ENCODE results near the gene LSAMP. TPM values are rescaled to one million over a fixed set of nuclear protein-coding genes. Genes with fewer than 3 reads are reported as not detected.
"Not testable (repeated sequence)": the region's sequence is repeated elsewhere in the genome, so short reads cannot be mapped to it uniquely, and the experiment has no call there.

Gene LSAMP
- total RNA-seq, 1 donor from 2014 or later = 16.4 TPM

DNA sequence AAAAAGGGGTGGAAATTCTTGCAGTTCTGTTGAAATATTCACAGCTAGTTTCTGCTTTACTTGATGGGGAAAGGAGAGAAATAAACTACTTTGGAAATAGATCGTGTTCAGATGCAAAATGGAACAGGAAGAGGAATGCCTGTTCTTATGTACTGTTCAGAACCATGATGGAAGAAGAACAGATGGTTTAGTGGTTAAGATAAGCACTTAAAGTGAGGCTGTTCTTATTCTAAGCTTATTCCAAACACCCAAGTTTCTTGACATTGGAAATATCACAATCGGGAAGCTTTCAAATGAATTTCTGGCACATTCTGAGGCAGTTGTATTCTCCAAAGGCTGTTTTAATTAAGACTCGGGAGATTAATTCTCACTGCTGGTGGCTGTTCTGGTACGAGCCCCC lies 228.5 kb downstream of the LSAMP start:
- FAIRE-seq = no peak

DNA sequence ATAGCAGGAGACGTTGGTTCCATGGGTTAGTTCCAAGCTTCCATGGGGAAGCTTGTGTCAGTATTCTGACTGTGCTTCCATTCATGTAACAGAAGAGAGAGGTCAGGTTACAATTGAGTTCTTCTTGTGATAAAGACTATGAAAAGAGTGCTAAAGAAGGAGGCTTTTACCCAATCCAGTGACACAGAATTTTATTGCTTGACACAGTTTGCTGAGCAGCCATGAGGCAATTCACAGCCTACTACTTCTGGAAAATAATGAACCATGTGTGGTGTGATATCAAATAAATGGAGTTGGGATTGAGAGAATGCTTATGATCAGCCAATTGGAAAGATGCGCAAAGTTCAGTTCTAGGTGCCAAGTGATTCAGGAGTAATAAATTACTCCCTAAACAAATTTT lies 233.4 kb downstream of the LSAMP start:
- Mint-ChIP-seq H3K4me3 (ENCODE audit: unreplicated experiment) (no peak overlapping the region), H3K27ac (ENCODE audit: unreplicated experiment) (no peak overlapping the region), H3K36me3 (ENCODE audit: low read depth, unreplicated experiment) (peaks cover 4% of the 10 kb centered on the region), H3K9me3 (ENCODE audit: unreplicated experiment) (no peaks in the 10 kb centered on the region), H3K27me3 (ENCODE audit: low read depth, unreplicated experiment) (no peaks in the 10 kb centered on the region), H3K4me1 (ENCODE audit: low read depth, unreplicated experiment) (no peaks in the 10 kb centered on the region)
- no peaks in the 10 kb centered on the region for H3K27me3 ChIP-seq (ENCODE audit: insufficient read depth, low read length)
- FAIRE-seq (no peak), DNase-seq (ENCODE audit: low read depth) (no peak)
- no peaks in the 10 kb centered on the region for H3K9me3 ChIP-seq (ENCODE audit: insufficient read depth, low read depth, low read length)
- H3K36me3 ChIP-seq (ENCODE audit: insufficient read depth, low read length) = no peaks in the 10 kb centered on the region
- no peaks in the 10 kb centered on the region for H3K79me2 ChIP-seq (ENCODE audit: insufficient read depth, low read length)
- TF ChIP-seq, protein P1, sequence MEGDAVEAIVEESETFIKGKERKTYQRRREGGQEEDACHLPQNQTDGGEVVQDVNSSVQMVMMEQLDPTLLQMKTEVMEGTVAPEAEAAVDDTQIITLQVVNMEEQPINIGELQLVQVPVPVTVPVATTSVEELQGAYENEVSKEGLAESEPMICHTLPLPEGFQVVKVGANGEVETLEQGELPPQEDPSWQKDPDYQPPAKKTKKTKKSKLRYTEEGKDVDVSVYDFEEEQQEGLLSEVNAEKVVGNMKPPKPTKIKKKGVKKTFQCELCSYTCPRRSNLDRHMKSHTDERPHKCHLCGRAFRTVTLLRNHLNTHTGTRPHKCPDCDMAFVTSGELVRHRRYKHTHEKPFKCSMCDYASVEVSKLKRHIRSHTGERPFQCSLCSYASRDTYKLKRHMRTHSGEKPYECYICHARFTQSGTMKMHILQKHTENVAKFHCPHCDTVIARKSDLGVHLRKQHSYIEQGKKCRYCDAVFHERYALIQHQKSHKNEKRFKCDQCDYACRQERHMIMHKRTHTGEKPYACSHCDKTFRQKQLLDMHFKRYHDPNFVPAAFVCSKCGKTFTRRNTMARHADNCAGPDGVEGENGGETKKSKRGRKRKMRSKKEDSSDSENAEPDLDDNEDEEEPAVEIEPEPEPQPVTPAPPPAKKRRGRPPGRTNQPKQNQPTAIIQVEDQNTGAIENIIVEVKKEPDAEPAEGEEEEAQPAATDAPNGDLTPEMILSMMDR (IDR thresholded peaks at IDR 0.05; ENCODE audit: insufficient read depth, low read depth, low read length) = no peak
- no peak for TF ChIP-seq EZH2 (IDR thresholded peaks at IDR 0.05; ENCODE audit: insufficient read depth, low read length)
- H3K4me1 ChIP-seq (ENCODE audit: insufficient read depth, low read length) = no peaks in the 10 kb centered on the region
- no peak overlapping the region for H3K27ac ChIP-seq (ENCODE audit: low read depth, low read length)
- no peak overlapping the region for H3K9ac ChIP-seq (ENCODE audit: low read length)
- H3K4me3 ChIP-seq (ENCODE audit: insufficient read depth, low read depth, low read length) = no peak overlapping the region
- H2AFZ ChIP-seq (ENCODE audit: low read depth, low read length) = no peak overlapping the region
- no peaks in the 10 kb centered on the region for H4K20me1 ChIP-seq (ENCODE audit: insufficient read depth, low read length)
- H3K4me2 ChIP-seq (ENCODE audit: low read length) = no peak overlapping the region

More for the DNA sequence above, 228.5 kb downstream of the LSAMP start:
- Histone ChIP-seq H3K9ac (ENCODE audit: low read length) (no peak overlapping the region), H3K4me1 (ENCODE audit: insufficient read depth, low read length) (no peaks in the 10 kb centered on the region), H3K36me3 (ENCODE audit: insufficient read depth, low read length) (no peaks in the 10 kb centered on the region), H3K4me2 (ENCODE audit: low read length) (no peak overlapping the region), H3K27ac (ENCODE audit: low read depth, low read length) (no peak overlapping the region), H4K20me1 (ENCODE audit: insufficient read depth, low read length) (no peaks in the 10 kb centered on the region), H3K9me3 (ENCODE audit: insufficient read depth, low read depth, low read length) (no peaks in the 10 kb centered on the region), H3K79me2 (ENCODE audit: insufficient read depth, low read length) (no peaks in the 10 kb centered on the region), H2AFZ (ENCODE audit: low read depth, low read length) (no peak overlapping the region), H3K4me3 (ENCODE audit: insufficient read depth, low read depth, low read length) (no peak overlapping the region), H3K27me3 (ENCODE audit: insufficient read depth, low read length) (no peaks in the 10 kb centered on the region)
- H3K4me1 Mint-ChIP-seq (ENCODE audit: low read depth, unreplicated experiment) = no peaks in the 10 kb centered on the region
- TF ChIP-seq EZH2 (IDR thresholded peaks at IDR 0.05; ENCODE audit: insufficient read depth, low read length) = no peak
- TF ChIP-seq, protein P1 (IDR thresholded peaks at IDR 0.05; ENCODE audit: insufficient read depth, low read depth, low read length) = no peak
- H3K9me3 Mint-ChIP-seq (ENCODE audit: unreplicated experiment) = no peaks in the 10 kb centered on the region
- no peak overlapping the region for H3K27ac Mint-ChIP-seq (ENCODE audit: unreplicated experiment)
- no peak overlapping the region for H3K4me3 Mint-ChIP-seq (ENCODE audit: unreplicated experiment)
- no peaks in the 10 kb centered on the region for H3K27me3 Mint-ChIP-seq (ENCODE audit: low read depth, unreplicated experiment)
- H3K36me3 Mint-ChIP-seq (ENCODE audit: low read depth, unreplicated experiment) = no peaks in the 10 kb centered on the region
- DNase-seq (ENCODE audit: low read depth) = no peak

DNA sequence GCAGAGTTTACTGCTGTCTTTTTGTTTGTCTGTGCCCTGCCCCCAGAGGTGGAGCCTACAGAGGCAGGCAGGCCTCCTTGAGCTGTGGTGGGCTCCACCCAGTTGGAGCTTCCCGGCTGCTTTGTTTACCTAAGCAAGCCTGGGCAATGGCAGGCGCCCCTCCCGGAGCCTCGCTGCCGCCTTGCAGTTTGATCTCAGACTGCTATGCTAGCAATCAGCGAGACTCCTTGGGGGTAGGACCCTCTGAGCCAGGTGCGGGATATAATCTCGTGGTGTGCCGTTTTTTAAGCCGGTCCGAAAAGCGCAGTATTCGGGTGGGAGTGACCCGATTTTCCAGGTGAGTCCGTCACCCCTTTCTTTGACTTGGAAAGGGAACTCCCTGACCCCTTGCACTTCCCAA lies 236.5 kb downstream of the LSAMP start:
- not testable (repeated sequence) for H3K4me3 ChIP-seq (ENCODE audit: insufficient read depth, low read depth, low read length); H3K4me2 ChIP-seq (ENCODE audit: low read length); H3K27me3 ChIP-seq (ENCODE audit: insufficient read depth, low read length); H3K27ac Mint-ChIP-seq (ENCODE audit: unreplicated experiment); H3K9me3 ChIP-seq (ENCODE audit: insufficient read depth, low read depth, low read length); FAIRE-seq; H3K79me2 ChIP-seq (ENCODE audit: insufficient read depth, low read length); H3K9ac ChIP-seq (ENCODE audit: low read length); H3K4me3 Mint-ChIP-seq (ENCODE audit: unreplicated experiment); H4K20me1 ChIP-seq (ENCODE audit: insufficient read depth, low read length); H3K36me3 Mint-ChIP-seq (ENCODE audit: low read depth, unreplicated experiment); H2AFZ ChIP-seq (ENCODE audit: low read depth, low read length); H3K4me1 ChIP-seq (ENCODE audit: insufficient read depth, low read length); H3K27ac ChIP-seq (ENCODE audit: low read depth, low read length); DNase-seq (ENCODE audit: low read depth); H3K27me3 Mint-ChIP-seq (ENCODE audit: low read depth, unreplicated experiment); H3K4me1 Mint-ChIP-seq (ENCODE audit: low read depth, unreplicated experiment); H3K36me3 ChIP-seq (ENCODE audit: insufficient read depth, low read length); H3K9me3 Mint-ChIP-seq (ENCODE audit: unreplicated experiment)

Measured in astrocyte (in vitro differentiated cells and primary cell).